RWPE1 (cell line): Measurements from ENCODE around the gene TH.

Source experiments
- CTCF ChIA-PET: fragments of 350-600 bp; sonication (Branson Sonifier 250); formaldehyde crosslinking; extraction: SDS; loops from one replicate; lab custom pipeline; 2021; lab: Yijun Ruan, JAX
- POLR2A ChIA-PET: fragments of 400-600 bp; formaldehyde crosslinking; extraction: SDS; loops from one replicate; lab custom pipeline; 2020; ENCODE audit warnings: antibody characterized with exemption; ENCODE audit not compliant: low non-redundant PET; lab: Yijun Ruan, JAX
- DNase-seq: peaks from one replicate; pipeline ENCODE4 v3.0.0; 2012; ENCODE audit warnings: low spot score
- H3K27ac ChIP-seq: fragments of 450-650 bp; 2 replicates; pipeline ENCODE4 v1.5.1; 2017
- CTCF ChIP-seq: fragments of 450-650 bp; conservative IDR thresholded peaks from 2 replicates; pipeline ENCODE4 v1.5.1; 2017; ENCODE audit warnings: low read depth, mild to moderate bottlenecking

TH gene

GRCh38 chr11:2193099-2193887 is 21.7 kb upstream of the TH start:
- H3K27ac ChIP-seq: peak overlapping the region; percentile 82
- CTCF ChIA-PET: interaction anchor here (0.5 to 4.4 kb wide), 11 partner anchors 15 to 264 kb away, joined by 3 to 36 read pairs (median 8); no protein-coding TSS in a partner anchor
- no peak for TF ChIP-seq CTCF
- peak; percentile 54 for DNase-seq
- POLR2A ChIA-PET: no interaction called here

GRCh38 chr11:2192435-2192834 is 20.8 kb upstream of the TH start:
- no peak for DNase-seq
- H3K27ac ChIP-seq: peak overlapping the region; percentile 82
- CTCF ChIA-PET: interaction anchor here (0.5 to 4.4 kb wide), 2 partner anchors 18 to 107 kb away, joined by 4 to 36 read pairs; no protein-coding TSS in a partner anchor
- TF ChIP-seq CTCF: no peak
- POLR2A ChIA-PET: no interaction called here

- TF ChIP-seq CTCF: no peak
- ChIA-PET POLR2A (no interaction called here), CTCF (interaction anchor here (4.4 kb wide), 1 partner anchor 107 kb away, joined by 36 read pairs; no protein-coding TSS in a partner anchor)
- no peak for DNase-seq
- H3K27ac ChIP-seq: peak overlapping the region; percentile 82
These were observed 20.3 kb upstream of the TH start for GRCh38 chr11:2191883-2192282.

- no peak for TF ChIP-seq CTCF
- H3K27ac ChIP-seq: peak overlapping the region; percentile 37
- no peak for DNase-seq
- ChIA-PET CTCF (no interaction called here), POLR2A (no interaction called here)
These were observed 19.2 kb upstream of the TH start for GRCh38 chr11:2190657-2191471.

- ChIA-PET CTCF (no interaction called here), POLR2A (no interaction called here)
- H3K27ac ChIP-seq: peak overlapping the region; percentile 37; the same call in 1 of the 2 replicates
- no peak for TF ChIP-seq CTCF
- DNase-seq: no peak
These were observed 18.5 kb upstream of the TH start for GRCh38 chr11:2189938-2190656.

GRCh38 chr11:2188745-2189144 is 17.1 kb upstream of the TH start:
- CTCF ChIA-PET: no interaction called here
- POLR2A ChIA-PET: no interaction called here
- TF ChIP-seq CTCF: no peak
- no peak overlapping the region for H3K27ac ChIP-seq
- no peak for DNase-seq
